Panc1 (cell line): ENCODE data around the gene THEM5. TPM values are rescaled to one million over a fixed set of nuclear protein-coding genes. Genes with fewer than 3 reads are reported as not detected.
A peak's percentile ranks its signal among the peaks of the same experiment; 100 is the strongest.
"Not testable (repeated sequence)": the region's sequence is repeated elsewhere in the genome, so short reads cannot be mapped to it uniquely, and the experiment has no call there.

Experiments
- ATAC-seq: fragments of 200-7000 bp; cut with Tn5 transposase; 2 replicates; pipeline ENCODE4 v1.9.1; 2020; ENCODE audit warnings: mild to moderate bottlenecking, moderate library complexity
- BruUV-seq: library from RNA; stranded (reverse); fragments of 400-500 nt; replicated peaks from 2 replicates; lab custom pipeline; 2021; lab: Mats Ljungman, UMichigan
- CTCF ChIA-PET: fragments of 300-600 bp; sonication (Branson Sonifier 250); formaldehyde crosslinking; loops from one replicate; lab custom pipeline; 2022; ENCODE audit warnings: antibody characterized with exemption; lab: Charles Lee
- POLR2A ChIA-PET: fragments of 300-600 bp; sonication (Branson Sonifier 250); formaldehyde crosslinking; loops from one replicate; lab custom pipeline; 2022; ENCODE audit warnings: antibody characterized with exemption; lab: Charles Lee
- DNase-seq: peaks from one replicate; pipeline ENCODE4 v3.0.0-alpha.2; 2010; ENCODE audit warnings: low read depth, low spot score
- H3K27ac ChIP-seq: 2 replicates; pipeline ENCODE4 v1.5.1; 2011; ENCODE audit warnings: mild to moderate bottlenecking, low read length, inconsistent platforms
- H3K27me3 ChIP-seq: fragments of 200-500 bp; sonication (Bioruptor generic); 2 replicates; pipeline ENCODE4 v1.6.0; 2014; ENCODE audit warnings: low read length, inconsistent platforms; ENCODE audit not compliant: control insufficient read depth, insufficient read depth
- H3K36me3 ChIP-seq: fragments of 200-500 bp; sonication (Bioruptor generic); 2 replicates; pipeline ENCODE4 v1.5.1; 2014; ENCODE audit warnings: inconsistent platforms, mild to moderate bottlenecking, low read length, moderate library complexity; ENCODE audit not compliant: control insufficient read depth, insufficient read depth
- H3K4me1 ChIP-seq: 2 replicates; pipeline ENCODE4 v1.5.1; 2011; ENCODE audit warnings: inconsistent platforms, mild to moderate bottlenecking, low read length, moderate library complexity; ENCODE audit not compliant: control insufficient read depth, insufficient read depth
- H3K4me3 ChIP-seq, 2 experiments: 2 replicates each; pipeline ENCODE4 v1.5.1; 2011 to 2012; ENCODE audit warnings: low read depth in 2 of 2, low read length in 2 of 2, mild to moderate bottlenecking in 2 of 2, inconsistent platforms in 1 of 2, moderate library complexity in 1 of 2
- H3K9me3 ChIP-seq: fragments of 200-500 bp; sonication (Bioruptor generic); 2 replicates; pipeline ENCODE4 v1.5.1; 2014; ENCODE audit warnings: low read depth, mild to moderate bottlenecking, inconsistent platforms, low read length, moderate library complexity; ENCODE audit not compliant: control insufficient read depth, insufficient read depth
- CTCF ChIP-seq: fragments of 450-650 bp; IDR thresholded peaks from 2 replicates; pipeline ENCODE4 v1.5.1; 2017; ENCODE audit warnings: mild to moderate bottlenecking
- POLR2AphosphoS5 ChIP-seq: IDR thresholded peaks from 2 replicates; pipeline ENCODE4 v1.6.1; 2012; ENCODE audit warnings: mild to moderate bottlenecking, low read depth, low read length, moderate library complexity
- REST ChIP-seq, 2 experiments: IDR thresholded peaks; 2 replicates each; pipeline ENCODE4 v1.6.1; 2011 to 2012; ENCODE audit warnings: low read depth in 2 of 2, control low read depth in 1 of 2, low read length in 1 of 2, mild to moderate bottlenecking in 1 of 2, moderate library complexity in 1 of 2; ENCODE audit not compliant: insufficient read depth in 1 of 2
- SIN3A ChIP-seq: IDR thresholded peaks from 2 replicates; pipeline ENCODE4 v1.6.1; 2012; ENCODE audit warnings: low read depth, mild to moderate bottlenecking, low read length, moderate library complexity, borderline replicate concordance; ENCODE audit not compliant: insufficient read depth
- TCF7L2 ChIP-seq: IDR thresholded peaks from 2 replicates; pipeline ENCODE4 v1.6.1; 2011; ENCODE audit warnings: mild to moderate bottlenecking, low read depth, low read length, inconsistent platforms
- in situ Hi-C: cut with HindIII; loops from 2 replicates; pipeline ENCODE4 v1.10.0; 2016; ENCODE audit warnings: low sequenced_read_pairs, low pct_unique_long_range_greater_than_20kb
- intact Hi-C: fragments of 100-400 bp; cut with micrococcal nuclease; formaldehyde crosslinking; loops from one replicate; pipeline ENCODE4 v1.10.0; 2022; ENCODE audit not compliant: unreplicated experiment
- total RNA-seq: library from RNA; stranded (reverse); gene quantifications from one replicate; pipeline ENCODE4 v1.2.1, GENCODE V29; 2021; ENCODE audit not compliant: unreplicated experiment

The THEM5 gene
- total RNA-seq, 1 experiment from 2014 or later: not detected

GRCh38 chr1:151881479-151881878 lies 28.0 kb upstream of the THEM5 start:
- in situ Hi-C loops: no loop called here

GRCh38 chr1:151875419-151876097 lies 22.0 kb upstream of the THEM5 start:
- no TSS peak for BruUV-seq
- in situ Hi-C loops (no loop called here), intact Hi-C loops (no loop called here)
- CTCF ChIA-PET: no interaction called here
- Histone ChIP-seq H3K4me1 (no peaks in the 10 kb centered on the region), H3K36me3 (no peaks in the 10 kb centered on the region), H3K4me3 (no peak overlapping the region), H3K9me3 (no peaks in the 10 kb centered on the region), H3K27ac (no peak overlapping the region), H3K27me3 (no peaks in the 10 kb centered on the region)
- ATAC-seq: no peak
- TF ChIP-seq SIN3A (no peak), POLR2AphosphoS5 (no peak), CTCF (no peak), TCF7L2 (no peak), REST (IDR thresholded peaks at IDR 0.05; ENCODE audit: insufficient read depth in 1 of 2, low read depth in 2 of 2, low read length in 1 of 2) (no peak)
- no peak for DNase-seq
- POLR2A ChIA-PET: no interaction called here

More at GRCh38 chr1:151881479-151881878, 28.0 kb upstream of the THEM5 start:
- no peaks in the 10 kb centered on the region for H3K4me1 ChIP-seq
- no TSS peak for BruUV-seq
- H3K9me3 ChIP-seq: no peaks in the 10 kb centered on the region
- no peak overlapping the region for H3K27ac ChIP-seq
- DNase-seq: no peak
- ChIA-PET POLR2A (no interaction called here), CTCF (interaction anchor here (0.8 kb wide), 1 partner anchor 45 kb away, joined by 3 read pairs; no protein-coding TSS in a partner anchor)
- TF ChIP-seq CTCF (peak; percentile 19; the same call in 1 of the 2 replicates), SIN3A (no peak)
- H3K36me3 ChIP-seq: no peaks in the 10 kb centered on the region
- intact Hi-C loops: no loop called here
- H3K4me3 ChIP-seq: no peak overlapping the region
- H3K27me3 ChIP-seq: no peaks in the 10 kb centered on the region
- no peak for ATAC-seq

- POLR2A ChIA-PET, ATAC-seq, CTCF ChIA-PET: not testable (repeated sequence)
Observed at GRCh38 chr1:151872776-151873175, 19.3 kb upstream of the THEM5 start.

More at GRCh38 chr1:151872776-151873175, 19.3 kb upstream of the THEM5 start:
- DNase-seq, intact Hi-C loops, H3K27me3 ChIP-seq, H3K27ac ChIP-seq, H3K36me3 ChIP-seq, H3K9me3 ChIP-seq, in situ Hi-C loops, H3K4me1 ChIP-seq, BruUV-seq, H3K4me3 ChIP-seq: not testable (repeated sequence)
